Ishikawa (cell line): ENCODE data around the gene NOL6.
A peak's percentile ranks its signal among the peaks of the same experiment; 100 is the strongest.

Experiments
- CEBPB ChIP-seq: IDR thresholded peaks from 2 replicates; pipeline ENCODE4 v1.6.1; 2012
- CREB1 ChIP-seq: IDR thresholded peaks from 2 replicates; pipeline ENCODE4 v1.6.1; 2012; ENCODE audit warnings: low read depth
- EGR1 ChIP-seq: IDR thresholded peaks from 2 replicates; pipeline ENCODE4 v1.6.1; 2012
- EP300 ChIP-seq: IDR thresholded peaks from 2 replicates; pipeline ENCODE4 v1.6.1; 2012; ENCODE audit warnings: borderline replicate concordance
- FOXM1 ChIP-seq: IDR thresholded peaks from 2 replicates; pipeline ENCODE4 v1.6.1; 2012; ENCODE audit warnings: low read depth, borderline replicate concordance
- NFIC ChIP-seq: IDR thresholded peaks from 2 replicates; pipeline ENCODE4 v1.6.1; 2012
- RAD21 ChIP-seq: IDR thresholded peaks from 2 replicates; pipeline ENCODE4 v1.6.1; 2012; ENCODE audit warnings: low read depth
- TAF1 ChIP-seq: IDR thresholded peaks from 2 replicates; pipeline ENCODE4 v1.6.1; 2012; ENCODE audit warnings: low read depth, mild to moderate bottlenecking
- TCF12 ChIP-seq: IDR thresholded peaks from 2 replicates; pipeline ENCODE4 v1.6.1; 2012; ENCODE audit warnings: low read depth
- TEAD4 ChIP-seq: IDR thresholded peaks from 2 replicates; pipeline ENCODE4 v1.6.1; 2012
- YY1 ChIP-seq: IDR thresholded peaks from 2 replicates; pipeline ENCODE4 v1.6.1; 2012; ENCODE audit warnings: low read depth
- ZBTB7A ChIP-seq: IDR thresholded peaks from 2 replicates; pipeline ENCODE4 v1.6.1; 2012; ENCODE audit warnings: low read depth
- TF ChIP-seq, protein P1 (sequence below): IDR thresholded peaks from 2 replicates; pipeline ENCODE4 v1.6.1; 2012
- TF ChIP-seq, protein P2 (sequence below): IDR thresholded peaks from 2 replicates; pipeline ENCODE4 v1.6.1; 2012; ENCODE audit warnings: low read depth, mild to moderate bottlenecking
- TF ChIP-seq, protein P3 (sequence below): IDR thresholded peaks from 2 replicates; pipeline ENCODE4 v1.6.1; 2012

NOL6 gene

DNA sequence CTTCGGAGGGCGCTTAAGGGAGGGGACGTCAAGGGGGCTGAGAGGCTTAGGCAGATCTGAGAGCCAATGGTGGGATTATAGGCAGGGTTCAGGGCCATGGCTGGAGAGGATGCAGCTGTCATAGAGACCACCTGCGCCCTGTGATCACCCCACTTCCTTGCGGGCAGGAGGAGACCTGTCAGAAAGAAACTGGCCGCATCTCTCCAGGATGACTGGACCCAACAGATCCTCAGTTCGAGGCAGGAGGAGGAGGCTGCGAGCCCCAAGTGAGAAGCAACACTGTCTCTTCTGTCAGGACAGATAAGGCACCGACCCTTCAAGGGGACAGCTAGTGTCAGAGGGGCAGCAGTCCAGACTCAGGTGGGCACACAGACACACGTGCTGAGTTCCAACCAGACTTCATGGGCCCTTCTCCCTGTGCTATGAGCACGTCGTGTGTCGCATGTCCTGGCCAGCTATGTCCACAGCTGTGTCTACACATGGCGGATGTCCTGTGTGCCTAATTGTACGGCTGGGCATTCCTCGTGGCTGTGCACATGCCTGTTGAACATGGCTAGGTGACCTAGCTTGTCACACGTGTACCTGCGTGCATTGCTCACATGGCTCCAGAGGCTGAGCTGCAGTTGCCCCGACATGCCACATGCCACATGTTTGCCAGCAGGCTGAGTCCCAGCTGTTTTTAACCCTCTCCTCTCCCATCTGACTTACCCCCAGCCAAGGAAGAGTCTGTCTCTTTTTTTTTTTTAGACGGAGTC, 25.7 kb downstream of the NOL6 start:
- TF ChIP-seq CEBPB (no peak), RAD21 (no peak), TCF12 (no peak), NFIC (no peak), TEAD4 (no peak), EGR1 (no peak), CREB1 (no peak), EP300 (no peak), ZBTB7A (no peak)
- TF ChIP-seq, protein P1, sequence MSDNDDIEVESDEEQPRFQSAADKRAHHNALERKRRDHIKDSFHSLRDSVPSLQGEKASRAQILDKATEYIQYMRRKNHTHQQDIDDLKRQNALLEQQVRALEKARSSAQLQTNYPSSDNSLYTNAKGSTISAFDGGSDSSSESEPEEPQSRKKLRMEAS: no peak

DNA sequence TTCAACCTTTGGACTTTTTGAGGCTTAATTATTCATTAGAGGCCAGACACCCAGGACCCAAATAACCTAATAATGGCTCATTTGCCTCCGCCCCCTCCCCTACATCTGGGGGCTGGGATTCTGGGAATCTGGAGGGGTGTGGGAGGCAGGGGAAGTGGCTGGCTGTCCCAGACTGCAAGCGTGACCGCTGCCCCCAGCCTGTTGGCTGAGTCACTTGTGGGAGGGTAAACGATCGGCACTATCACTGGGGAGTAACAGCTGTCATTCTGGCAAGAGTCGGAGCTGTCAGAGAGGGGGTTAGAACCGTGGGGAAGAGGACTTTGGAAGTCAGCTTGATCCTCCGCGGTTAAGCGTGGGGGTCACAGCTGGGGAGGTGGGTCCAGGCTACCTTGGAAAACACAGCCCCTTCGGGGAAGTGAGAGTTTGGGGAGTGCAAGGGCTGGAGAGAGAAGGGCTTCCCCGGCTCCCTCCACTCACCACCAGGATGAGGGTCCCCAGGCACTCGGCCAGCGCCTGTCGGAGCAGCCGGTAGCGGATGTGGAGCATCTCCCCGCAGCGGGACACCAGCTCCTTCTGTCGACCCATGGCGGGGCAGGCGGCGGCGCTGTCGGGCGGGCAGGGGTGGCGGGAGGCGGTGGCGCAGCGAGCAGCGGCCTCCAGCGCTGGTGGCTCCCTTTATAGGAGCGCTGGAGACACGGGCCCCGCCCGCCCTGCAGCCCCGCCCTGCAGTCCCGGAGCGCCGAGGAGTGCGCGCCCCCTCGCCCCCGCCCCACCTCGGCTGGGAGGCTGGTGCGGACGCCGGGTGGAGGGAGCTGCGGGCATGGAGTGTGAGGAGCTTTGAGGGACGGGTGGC, 26.6 kb downstream of the NOL6 start, which contains the start of gene AQP3:
Gene AQP3, minus strand, starts transcription at position 648 of the 853 bp plus-strand sequence. Its CDS starts 63 bp downstream, at position 585.
- TF ChIP-seq ZBTB7A: peak; percentile 96
- TF ChIP-seq, protein P2, sequence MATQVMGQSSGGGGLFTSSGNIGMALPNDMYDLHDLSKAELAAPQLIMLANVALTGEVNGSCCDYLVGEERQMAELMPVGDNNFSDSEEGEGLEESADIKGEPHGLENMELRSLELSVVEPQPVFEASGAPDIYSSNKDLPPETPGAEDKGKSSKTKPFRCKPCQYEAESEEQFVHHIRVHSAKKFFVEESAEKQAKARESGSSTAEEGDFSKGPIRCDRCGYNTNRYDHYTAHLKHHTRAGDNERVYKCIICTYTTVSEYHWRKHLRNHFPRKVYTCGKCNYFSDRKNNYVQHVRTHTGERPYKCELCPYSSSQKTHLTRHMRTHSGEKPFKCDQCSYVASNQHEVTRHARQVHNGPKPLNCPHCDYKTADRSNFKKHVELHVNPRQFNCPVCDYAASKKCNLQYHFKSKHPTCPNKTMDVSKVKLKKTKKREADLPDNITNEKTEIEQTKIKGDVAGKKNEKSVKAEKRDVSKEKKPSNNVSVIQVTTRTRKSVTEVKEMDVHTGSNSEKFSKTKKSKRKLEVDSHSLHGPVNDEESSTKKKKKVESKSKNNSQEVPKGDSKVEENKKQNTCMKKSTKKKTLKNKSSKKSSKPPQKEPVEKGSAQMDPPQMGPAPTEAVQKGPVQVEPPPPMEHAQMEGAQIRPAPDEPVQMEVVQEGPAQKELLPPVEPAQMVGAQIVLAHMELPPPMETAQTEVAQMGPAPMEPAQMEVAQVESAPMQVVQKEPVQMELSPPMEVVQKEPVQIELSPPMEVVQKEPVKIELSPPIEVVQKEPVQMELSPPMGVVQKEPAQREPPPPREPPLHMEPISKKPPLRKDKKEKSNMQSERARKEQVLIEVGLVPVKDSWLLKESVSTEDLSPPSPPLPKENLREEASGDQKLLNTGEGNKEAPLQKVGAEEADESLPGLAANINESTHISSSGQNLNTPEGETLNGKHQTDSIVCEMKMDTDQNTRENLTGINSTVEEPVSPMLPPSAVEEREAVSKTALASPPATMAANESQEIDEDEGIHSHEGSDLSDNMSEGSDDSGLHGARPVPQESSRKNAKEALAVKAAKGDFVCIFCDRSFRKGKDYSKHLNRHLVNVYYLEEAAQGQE: no peak
- TF ChIP-seq TEAD4: 0 out of 2 replicates have a peak, but pooled peaks have one; percentile 4
- no peak for TF ChIP-seq TAF1
- peak; percentile 27; the same call in 1 of the 2 replicates for TF ChIP-seq RAD21
- TF ChIP-seq TCF12: no peak

DNA sequence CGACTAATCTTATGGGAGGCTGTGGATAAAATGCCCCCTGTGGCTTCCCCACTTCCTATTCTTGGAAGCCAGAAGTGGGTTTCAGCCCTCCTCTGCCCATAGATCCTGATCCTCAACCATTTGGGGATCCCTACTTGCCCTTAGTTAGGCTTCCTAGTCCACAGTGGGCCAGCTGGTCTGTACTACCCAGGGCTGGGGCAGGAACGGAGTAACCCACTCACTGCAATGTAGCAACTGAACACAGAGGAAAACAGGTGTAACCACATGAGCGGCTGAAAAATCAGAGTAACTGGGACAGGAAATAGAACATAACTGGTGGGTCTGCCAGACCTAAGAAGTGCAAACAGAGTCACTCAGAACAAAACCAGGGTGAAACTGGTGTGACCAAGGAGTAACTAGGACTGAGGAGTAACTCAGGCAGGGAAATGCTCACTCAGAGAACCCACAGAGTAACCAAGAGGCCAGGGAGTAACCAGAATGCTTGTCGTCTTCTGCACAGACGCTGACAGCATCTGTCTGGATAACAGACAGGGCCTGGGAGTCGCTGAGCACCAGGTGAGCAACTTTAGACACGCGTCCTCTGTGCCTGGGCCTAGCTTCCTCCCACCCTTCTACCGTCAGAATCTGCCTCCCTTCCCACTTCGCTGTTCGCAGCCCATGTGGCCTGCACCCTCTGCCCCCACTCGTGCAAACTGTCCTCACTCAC, 27.3 kb downstream of the NOL6 start:
- TF ChIP-seq RAD21: no peak
- TF ChIP-seq, protein P1: no peak

DNA sequence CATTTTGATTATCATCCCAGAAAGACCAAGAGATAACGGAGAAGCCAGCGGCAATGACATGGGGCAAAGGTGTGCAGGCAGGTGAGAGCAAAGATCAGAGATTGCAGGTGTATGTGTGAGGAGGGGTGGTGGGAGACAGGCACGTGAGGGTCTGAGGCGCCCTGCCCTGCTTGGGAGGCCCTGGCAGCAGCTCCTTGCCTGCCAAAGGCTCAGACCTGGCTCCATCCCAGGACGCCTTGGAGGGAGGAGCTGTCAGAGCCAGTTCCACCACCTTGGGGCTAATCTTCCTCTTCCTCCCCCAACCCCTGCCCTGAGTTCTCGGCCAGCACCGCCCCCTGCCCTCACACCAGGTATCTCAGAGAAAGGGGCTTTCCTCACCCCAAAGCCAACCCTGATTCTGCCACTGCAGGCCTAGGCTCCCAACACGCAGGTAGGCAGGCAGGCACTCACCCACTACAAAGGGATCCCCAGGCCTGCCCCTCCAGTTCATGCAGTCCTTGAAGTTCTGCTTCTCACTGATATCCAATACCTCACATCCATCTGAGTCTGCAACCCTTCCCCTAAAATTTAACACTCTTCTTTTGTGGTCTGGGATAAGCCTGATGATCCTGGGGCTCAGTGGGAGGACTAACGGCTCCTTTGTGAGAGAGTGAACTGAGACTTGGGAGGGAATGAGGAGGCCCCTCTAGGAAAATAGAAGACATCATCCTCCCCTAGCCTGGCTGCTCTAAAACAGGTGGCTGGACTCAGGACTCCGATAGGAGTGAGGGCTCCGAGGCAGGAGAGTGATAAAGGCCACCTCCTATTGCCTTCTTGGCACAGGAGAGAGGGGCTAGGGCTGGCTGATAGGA, 28.1 kb downstream of the NOL6 start:
- TF ChIP-seq NFIC (peak; percentile 59), ZBTB7A (peak; percentile 72; the same call in 1 of the 2 replicates), CEBPB (no peak), TCF12 (0 out of 2 replicates have a peak, but pooled peaks have one; percentile 10), CREB1 (no peak)
- TF ChIP-seq, protein P3, sequence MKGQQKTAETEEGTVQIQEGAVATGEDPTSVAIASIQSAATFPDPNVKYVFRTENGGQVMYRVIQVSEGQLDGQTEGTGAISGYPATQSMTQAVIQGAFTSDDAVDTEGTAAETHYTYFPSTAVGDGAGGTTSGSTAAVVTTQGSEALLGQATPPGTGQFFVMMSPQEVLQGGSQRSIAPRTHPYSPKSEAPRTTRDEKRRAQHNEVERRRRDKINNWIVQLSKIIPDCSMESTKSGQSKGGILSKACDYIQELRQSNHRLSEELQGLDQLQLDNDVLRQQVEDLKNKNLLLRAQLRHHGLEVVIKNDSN: peak; percentile 46; the same call in 1 of the 2 replicates
- TF ChIP-seq, protein P1: 0 out of 2 replicates have a peak, but pooled peaks have one; percentile 29
- TF ChIP-seq, protein P2: no peak

DNA sequence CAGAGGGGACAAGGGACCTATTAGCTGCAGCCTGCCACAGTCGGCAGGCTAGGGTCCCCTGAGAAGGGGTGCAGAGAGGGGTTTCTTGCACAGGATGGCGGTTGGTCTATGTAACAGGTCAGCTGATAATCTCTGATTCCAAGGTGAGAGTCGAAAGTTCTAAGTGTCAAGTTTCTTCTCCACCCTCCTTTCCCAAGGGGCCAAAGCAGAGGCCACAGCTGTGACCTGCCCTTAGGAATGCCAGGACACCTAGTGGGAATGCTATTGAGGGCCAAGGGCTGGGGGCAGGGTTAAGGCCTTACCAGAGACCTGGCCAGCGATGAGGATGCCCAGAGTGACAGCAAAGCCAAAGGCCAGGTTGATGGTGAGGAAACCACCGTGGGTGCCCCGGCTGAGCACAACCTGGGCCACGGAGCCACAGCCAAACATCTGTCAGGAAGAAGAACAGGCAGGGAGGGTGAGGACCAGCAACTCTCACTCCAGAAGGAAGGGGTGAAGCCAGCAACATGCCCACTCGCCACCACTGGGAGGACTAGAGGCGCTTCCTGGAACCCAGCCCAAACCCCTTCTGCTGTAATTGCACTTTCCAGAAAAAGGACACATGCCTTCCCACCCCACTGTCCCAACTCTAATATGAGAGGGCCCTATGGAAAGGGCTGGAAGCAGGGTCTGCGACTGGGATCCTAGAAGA, 30.1 kb downstream of the NOL6 start:
- TF ChIP-seq, protein P2: no peak
- no peak for TF ChIP-seq CEBPB
- no peak for TF ChIP-seq EGR1
- TF ChIP-seq TCF12: peak; percentile 52; the same call in 1 of the 2 replicates
- no peak for TF ChIP-seq ZBTB7A
- TF ChIP-seq, protein P1: no peak
- TF ChIP-seq YY1: no peak
- no peak for TF ChIP-seq CREB1
- TF ChIP-seq RAD21: no peak
- peak; percentile 76 for TF ChIP-seq TEAD4
- TF ChIP-seq FOXM1: no peak
- no peak for TF ChIP-seq TAF1
- TF ChIP-seq EP300: peak; percentile 57; the same call in 1 of the 2 replicates
- TF ChIP-seq, protein P3: peak; percentile 32; the same call in 1 of the 2 replicates
- TF ChIP-seq NFIC: peak; percentile 58
